AG04449 (cell line): Measurements from ENCODE around the gene ZNF774.

Source experiments
- CTCF ChIA-PET: fragments of 350-600 bp; formaldehyde crosslinking; extraction: SDS; loops from one replicate; lab custom pipeline; 2021; ENCODE audit warnings: antibody characterized with exemption; lab: Yijun Ruan, JAX
- POLR2A ChIA-PET: fragments of 400-600, 350-600 bp; formaldehyde crosslinking; extraction: SDS; loops from one replicate; lab custom pipeline; 2020; ENCODE audit warnings: antibody characterized with exemption, inconsistent platforms; lab: Yijun Ruan, JAX
- DNase-seq: peaks from one replicate; pipeline ENCODE4 v3.0.0-alpha.2; 2010; ENCODE audit warnings: low read depth, low spot score
- H3K4me3 ChIP-seq: 2 replicates; pipeline ENCODE4 v1.5.1; 2011; ENCODE audit warnings: low read depth, mild to moderate bottlenecking, control low read depth, low read length
- TF ChIP-seq, protein P1 (sequence below): IDR thresholded peaks from one replicate; pipeline ENCODE4 v1.5.1; 2011; ENCODE audit warnings: mild to moderate bottlenecking, moderate library complexity, low read length, control low read depth, inconsistent platforms; ENCODE audit not compliant: insufficient read depth; ENCODE audit errors: missing control alignments

ZNF774 gene

DNA sequence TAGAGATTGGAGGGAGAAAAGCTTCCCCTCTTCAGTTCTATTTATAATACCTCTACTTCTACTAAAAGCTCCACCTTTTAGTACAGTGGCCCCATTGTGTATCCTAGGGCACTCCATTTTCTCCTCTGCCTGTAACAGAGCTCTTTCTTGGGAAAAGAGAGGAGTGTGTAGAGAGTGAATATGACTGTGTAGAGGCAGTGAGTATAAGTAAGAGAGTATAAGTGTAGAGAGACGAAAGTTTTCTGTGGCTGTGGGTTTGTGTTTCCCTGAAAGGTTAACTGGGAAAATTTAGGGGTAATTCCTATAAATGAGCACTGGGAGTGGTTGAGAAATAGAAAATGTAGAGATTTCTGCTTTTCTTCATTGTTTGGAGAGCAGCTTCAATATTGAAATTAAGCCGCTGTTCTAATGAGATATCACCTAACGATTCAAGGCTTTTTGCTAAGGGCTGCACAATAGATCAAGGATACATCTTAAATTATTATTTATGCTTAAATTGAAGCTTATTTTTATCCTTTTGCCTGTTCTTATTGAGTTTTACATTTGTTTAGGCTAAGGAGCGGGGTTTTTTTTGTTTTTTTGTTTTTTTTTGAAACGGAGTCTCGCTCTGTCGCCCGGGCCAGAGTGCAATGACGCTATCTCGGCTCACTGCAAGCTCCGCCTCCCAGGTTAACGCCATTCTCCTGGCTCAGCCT, 42.8 kb downstream of the ZNF774 start:
- CTCF ChIA-PET: interaction anchor here (0.6 to 1.2 kb wide), 3 partner anchors 17 to 75 kb away, joined by 3 read pairs; no protein-coding TSS in a partner anchor
- TF ChIP-seq, protein P1, sequence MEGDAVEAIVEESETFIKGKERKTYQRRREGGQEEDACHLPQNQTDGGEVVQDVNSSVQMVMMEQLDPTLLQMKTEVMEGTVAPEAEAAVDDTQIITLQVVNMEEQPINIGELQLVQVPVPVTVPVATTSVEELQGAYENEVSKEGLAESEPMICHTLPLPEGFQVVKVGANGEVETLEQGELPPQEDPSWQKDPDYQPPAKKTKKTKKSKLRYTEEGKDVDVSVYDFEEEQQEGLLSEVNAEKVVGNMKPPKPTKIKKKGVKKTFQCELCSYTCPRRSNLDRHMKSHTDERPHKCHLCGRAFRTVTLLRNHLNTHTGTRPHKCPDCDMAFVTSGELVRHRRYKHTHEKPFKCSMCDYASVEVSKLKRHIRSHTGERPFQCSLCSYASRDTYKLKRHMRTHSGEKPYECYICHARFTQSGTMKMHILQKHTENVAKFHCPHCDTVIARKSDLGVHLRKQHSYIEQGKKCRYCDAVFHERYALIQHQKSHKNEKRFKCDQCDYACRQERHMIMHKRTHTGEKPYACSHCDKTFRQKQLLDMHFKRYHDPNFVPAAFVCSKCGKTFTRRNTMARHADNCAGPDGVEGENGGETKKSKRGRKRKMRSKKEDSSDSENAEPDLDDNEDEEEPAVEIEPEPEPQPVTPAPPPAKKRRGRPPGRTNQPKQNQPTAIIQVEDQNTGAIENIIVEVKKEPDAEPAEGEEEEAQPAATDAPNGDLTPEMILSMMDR: no peak
- POLR2A ChIA-PET: no interaction called here
- H3K4me3 ChIP-seq: no peak overlapping the region
- no peak for DNase-seq

DNA sequence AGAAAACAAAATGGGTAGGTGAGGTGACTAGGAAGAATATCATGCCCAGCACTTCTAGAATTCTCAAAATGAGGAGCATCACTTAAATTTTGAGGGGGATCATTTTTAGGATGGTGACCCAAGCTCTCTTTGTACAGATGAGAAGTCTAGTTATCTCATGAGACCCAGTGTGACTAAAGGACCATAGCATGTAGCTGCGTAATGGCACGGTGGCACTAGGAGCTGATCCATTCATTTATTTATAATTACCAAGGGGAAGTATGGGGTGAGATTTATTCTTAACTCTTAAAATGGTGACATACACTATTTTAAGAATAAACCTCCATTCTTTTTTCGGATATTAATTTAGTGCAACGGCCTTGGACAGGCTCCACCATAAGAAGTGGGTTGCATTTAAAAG, 44.2 kb downstream of the ZNF774 start:
- H3K4me3 ChIP-seq: no peak overlapping the region
- CTCF ChIA-PET: interaction anchor here (0.7 kb wide), 1 partner anchor 12 kb away, joined by 3 read pairs; no protein-coding TSS in a partner anchor

DNA sequence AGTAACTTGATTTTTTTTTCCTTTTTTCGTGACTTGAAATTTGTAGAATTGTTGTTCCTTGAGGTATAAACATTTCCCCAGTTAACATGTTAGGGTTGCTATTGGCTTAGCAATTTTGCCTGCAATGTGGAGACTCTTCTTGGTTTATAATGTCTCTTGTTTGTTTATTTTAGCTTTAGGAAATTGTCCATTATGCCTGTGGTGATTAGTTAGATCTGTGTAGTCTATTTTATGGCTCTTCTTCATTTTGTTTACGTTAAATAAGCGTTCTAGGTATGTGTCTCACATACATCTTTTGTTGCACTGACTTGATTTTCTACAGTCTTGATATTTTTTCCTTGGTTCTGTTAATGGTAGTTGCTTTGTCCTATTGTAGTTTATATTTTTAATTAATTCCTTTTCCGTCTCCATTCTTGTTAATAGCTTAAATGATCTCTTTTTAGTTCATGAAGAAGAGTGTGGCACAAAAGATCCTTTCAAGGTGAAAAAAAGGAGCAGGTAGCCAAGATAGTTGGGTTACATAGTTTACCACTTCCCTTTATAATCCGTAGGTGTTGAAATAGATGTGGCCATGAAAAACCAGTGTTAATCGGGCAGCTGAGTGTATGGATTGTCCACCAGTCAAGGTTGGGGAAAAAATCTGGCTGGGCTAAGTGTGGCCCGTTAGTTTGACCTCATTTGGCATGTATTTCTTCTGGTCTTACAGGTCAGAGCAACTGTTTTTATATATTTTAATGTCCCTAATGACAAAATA, 48.1 kb downstream of the ZNF774 start:
- no peak overlapping the region for H3K4me3 ChIP-seq
- POLR2A ChIA-PET: interaction anchor here (0.7 to 2.0 kb wide), 2 partner anchors 11 to 51 kb away, joined by 3 to 4 read pairs; no protein-coding TSS in a partner anchor
- DNase-seq: no peak
- TF ChIP-seq, protein P1: no peak
- CTCF ChIA-PET: interaction anchor here (1.0 to 2.4 kb wide), 4 partner anchors 8 to 530 kb away, joined by 3 to 11 read pairs (median 5); partner anchors contain the start of gene IQGAP1

More for the DNA sequence above, 44.2 kb downstream of the ZNF774 start:
- DNase-seq: no peak
- TF ChIP-seq, protein P1: no peak
- POLR2A ChIA-PET: interaction anchor here (0.9 kb wide), 1 partner anchor 24 kb away, joined by 3 read pairs; no protein-coding TSS in a partner anchor

DNA sequence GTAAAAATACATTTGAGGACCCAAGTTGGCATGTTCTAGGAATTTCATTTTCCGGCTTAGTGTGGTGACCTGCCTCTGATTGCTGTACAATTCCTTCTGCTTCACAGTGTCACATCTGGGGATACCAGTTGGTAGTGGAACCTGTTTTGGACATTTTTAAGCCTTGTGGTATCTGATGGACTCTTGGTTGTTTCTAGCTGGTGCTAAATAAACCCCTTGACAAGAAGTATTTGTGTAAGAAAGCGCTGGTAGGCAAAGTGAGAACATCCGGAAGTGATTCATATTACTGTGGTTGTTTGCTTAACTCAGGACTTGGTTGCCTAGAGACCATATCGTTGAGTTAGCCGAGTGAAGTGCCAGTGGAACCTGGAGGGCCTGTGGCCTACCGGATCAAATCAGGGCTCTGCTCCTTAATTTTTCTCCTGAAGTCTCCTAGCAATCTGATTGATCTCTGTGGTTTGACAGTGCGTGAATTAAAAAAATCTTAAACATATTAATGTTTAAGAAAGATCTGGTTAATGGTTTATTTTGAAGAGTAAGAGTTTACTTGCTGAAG, 48.8 kb downstream of the ZNF774 start:
- TF ChIP-seq, protein P1: no peak
- DNase-seq: peak; percentile 88
- CTCF ChIA-PET: interaction anchor here (0.9 to 3.3 kb wide), 8 partner anchors 9 to 84 kb away, joined by 3 to 12 read pairs (median 6); partner anchors contain the start of gene IQGAP1
- no peak overlapping the region for H3K4me3 ChIP-seq
- POLR2A ChIA-PET: interaction anchor here (0.7 to 2.0 kb wide), 2 partner anchors 12 to 50 kb away, joined by 3 to 4 read pairs; no protein-coding TSS in a partner anchor

DNA sequence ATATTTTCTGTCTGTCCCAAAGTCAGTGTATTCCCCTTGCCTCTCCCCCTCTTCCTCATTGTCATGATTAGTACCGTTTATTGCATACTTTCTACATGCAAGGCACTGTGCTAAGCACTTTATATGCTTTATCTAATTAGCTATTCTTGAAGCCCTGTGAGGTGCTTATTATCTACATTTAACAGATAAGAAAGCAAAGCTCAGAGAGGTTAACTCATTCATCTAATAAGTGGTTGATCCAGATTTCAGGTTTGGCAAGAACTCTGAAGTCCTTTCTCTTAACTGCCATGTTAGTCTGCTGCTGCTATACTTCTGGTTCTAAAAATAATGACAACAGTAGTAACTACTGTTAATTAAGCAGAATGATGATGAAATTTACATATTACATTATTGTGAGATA, 49.4 kb downstream of the ZNF774 start:
- TF ChIP-seq, protein P1: no peak
- no peak overlapping the region for H3K4me3 ChIP-seq
- CTCF ChIA-PET: interaction anchor here (0.9 to 3.3 kb wide), 8 partner anchors 10 to 83 kb away, joined by 3 to 12 read pairs (median 6); partner anchors contain the start of gene IQGAP1
- POLR2A ChIA-PET: interaction anchor here (1.2 to 1.5 kb wide), 4 partner anchors 10 to 39 kb away, joined by 3 to 10 read pairs (median 6); partner anchors contain the start of gene IQGAP1
- DNase-seq: no peak
